IPS-NIHi7 (cell line): ENCODE data around the gene HOXA3.
A peak's percentile ranks its signal among the peaks of the same experiment; 100 is the strongest.

Experiments used
- DNase-seq: peaks from one replicate; pipeline ENCODE4 v3.0.0; 2012; ENCODE audit warnings: mixed read lengths; ENCODE audit errors: extremely low spot score

Gene HOXA3

DNA sequence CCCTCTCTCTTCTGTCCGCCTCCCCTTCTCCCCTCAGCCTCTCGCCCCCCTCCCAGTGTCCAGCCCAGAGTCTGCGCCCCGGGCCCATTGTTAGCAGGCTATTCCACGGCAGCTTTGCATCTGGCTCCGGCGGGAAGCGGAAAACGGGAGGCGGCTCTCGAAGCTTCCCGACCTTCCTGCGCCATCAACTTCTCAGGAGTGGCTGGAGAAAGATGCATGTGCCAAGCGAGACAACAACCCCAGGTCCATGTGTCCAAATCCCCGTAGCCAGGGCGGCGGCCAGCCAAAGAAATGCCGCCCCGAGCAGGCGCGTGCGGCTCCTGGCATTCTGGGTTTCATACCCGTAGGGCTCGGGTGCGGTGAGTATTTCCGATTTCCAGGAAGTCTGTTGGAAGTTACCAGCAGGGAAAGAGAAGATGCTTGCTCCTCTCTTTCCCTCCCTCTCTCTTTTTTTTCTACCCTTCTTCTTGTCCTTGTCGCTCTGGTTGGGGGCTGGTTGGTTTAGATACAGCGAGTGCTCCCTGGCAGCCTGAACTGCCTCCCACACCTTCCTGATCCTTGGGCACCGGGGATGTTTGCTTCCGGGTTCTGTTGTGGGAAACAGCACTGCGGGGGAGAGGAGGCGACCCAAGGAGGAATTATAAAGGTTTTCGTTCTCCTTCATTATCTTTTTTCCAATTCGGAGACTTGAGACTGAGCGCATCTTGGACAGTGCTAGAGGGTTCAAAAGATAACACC is 48.7 kb downstream of the HOXA3 start:
- DNase-seq: no peak

DNA sequence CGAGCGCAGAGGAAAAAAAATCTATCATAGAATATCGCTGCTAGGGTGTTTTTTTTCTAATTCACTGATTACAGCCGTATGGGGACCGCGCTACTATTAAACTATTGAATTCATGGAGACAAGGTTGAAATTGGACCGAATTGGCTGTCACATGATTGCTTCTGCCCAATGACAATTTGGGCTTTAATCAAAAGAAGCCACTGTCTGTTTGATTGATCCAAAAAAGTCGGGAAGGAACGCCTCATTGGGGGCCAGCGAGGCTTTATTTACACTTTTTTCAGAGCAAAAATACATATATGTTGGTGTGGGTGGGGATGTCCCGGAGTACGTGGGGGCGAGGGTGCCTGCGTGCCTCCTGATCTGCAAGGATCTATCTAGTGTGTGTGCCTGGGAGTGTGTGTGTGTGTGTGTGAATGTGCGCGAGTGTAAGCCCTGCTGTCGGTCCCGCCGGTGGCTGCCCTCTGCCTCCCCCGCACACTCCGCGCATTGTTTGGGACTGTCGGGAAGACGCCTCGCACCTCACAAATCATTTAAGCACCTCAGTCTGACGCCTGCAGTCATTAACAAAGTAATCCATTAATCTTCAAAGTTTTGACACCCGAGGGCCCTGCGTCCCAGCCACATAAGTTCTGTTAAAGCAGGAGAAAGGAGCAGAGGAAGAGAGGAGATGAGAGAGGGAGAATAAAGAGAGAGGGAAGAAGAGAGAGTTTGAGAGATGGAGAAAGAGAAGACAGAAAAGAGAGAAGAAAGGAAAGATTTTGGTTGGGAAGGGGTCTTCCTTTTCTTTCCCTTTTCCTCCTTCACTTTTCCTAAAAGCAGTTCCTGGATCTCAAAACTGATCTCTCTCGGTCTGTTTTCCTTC is 49.6 kb downstream of the HOXA3 start, which contains the start of gene HOXA2:
TSS of gene HOXA2 (minus strand) at position 103 of the 862 bp plus-strand sequence. CDS start 183 bp downstream, outside the sequence.
- DNase-seq: no peak

DNA sequence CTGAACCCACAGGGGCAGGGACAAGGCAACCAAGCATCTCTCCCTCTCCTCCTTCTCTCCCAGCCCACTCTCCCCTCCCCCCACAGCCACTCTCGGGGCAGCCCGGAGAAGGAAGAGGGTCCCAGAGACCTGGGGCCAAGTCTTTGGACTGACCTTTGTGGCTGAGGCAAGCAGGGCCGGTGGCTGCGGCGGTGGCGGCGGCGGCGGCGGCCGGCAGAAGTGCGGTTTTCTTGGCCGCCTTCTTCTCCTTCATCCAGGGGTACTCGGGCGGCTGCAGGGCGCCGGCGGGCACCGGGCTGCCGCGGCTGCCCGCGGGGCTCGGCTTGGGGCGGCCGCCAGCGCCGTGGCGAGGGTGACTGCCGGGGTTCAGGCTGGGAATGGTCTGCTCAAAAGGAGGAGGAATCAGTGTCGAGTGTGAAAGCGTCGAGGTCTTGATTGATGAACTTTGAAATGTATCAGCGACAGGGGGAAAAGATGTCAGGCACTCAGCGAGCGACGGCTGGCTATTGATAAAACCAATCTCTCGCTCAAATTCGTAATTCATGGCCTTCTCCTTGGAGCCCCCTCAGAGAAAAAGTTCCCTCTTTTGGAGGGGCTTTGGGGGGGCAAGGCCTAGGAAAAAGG is 50.3 kb downstream of the HOXA3 start:
- no peak for DNase-seq

DNA sequence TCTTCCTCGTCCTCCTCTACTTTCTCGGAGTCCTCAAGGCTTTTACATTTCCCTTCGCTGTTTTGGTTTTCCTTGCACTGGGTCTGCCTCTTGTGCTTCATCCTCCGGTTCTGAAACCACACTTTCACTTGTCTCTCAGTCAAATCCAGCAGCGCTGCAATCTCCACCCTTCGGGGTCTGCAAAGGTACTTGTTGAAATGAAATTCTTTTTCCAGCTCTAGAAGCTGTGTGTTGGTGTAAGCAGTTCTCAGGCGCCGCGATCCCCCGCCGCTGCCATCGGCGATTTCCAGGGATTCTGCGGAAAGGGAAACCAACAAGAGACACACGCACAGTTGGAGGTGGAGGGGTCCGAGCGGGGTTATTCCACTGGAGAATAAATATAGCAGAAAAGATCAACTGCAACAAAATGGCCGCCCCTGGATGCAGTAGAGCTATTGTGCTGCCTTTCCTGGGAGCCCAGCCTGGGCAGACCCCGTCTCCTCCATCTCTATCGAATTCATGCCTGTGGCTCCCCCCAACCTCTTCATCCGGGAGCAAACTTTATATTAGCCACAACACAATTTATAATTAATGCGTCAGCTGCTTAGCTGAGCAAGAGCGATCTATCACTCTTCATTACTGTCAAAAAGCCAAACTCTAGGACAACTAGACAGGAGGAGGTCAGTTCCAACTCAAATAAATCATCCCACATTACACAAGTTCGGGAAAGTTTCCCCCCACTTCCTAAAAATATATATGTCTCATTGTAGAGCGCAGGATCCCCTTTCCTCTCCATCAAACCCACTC is 51.0 kb downstream of the HOXA3 start:
- DNase-seq: no peak

DNA sequence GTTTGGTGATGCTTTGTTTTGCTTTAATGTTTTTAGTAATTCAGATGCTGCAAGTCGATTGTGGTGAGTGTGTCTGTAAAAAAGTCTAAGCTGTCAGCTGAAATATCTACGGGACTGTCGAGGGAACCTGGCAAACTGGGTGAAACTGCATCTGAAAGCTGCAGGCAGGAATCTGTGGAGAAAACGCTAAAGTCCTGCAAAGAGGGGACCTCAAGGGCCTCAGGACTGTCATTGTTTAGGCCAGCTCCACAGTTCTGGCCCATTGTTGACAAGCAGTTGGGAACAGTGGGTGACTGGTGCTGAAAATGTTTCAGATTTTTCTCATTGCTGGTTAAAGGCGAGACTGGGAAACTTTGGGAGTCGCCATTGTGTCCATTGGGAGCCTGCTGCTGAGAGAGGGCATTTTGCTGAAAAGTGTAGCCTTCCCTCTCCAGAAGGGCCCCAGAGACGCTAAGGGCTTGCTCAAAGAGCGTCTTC is 51.7 kb downstream of the HOXA3 start:
- no peak for DNase-seq

DNA sequence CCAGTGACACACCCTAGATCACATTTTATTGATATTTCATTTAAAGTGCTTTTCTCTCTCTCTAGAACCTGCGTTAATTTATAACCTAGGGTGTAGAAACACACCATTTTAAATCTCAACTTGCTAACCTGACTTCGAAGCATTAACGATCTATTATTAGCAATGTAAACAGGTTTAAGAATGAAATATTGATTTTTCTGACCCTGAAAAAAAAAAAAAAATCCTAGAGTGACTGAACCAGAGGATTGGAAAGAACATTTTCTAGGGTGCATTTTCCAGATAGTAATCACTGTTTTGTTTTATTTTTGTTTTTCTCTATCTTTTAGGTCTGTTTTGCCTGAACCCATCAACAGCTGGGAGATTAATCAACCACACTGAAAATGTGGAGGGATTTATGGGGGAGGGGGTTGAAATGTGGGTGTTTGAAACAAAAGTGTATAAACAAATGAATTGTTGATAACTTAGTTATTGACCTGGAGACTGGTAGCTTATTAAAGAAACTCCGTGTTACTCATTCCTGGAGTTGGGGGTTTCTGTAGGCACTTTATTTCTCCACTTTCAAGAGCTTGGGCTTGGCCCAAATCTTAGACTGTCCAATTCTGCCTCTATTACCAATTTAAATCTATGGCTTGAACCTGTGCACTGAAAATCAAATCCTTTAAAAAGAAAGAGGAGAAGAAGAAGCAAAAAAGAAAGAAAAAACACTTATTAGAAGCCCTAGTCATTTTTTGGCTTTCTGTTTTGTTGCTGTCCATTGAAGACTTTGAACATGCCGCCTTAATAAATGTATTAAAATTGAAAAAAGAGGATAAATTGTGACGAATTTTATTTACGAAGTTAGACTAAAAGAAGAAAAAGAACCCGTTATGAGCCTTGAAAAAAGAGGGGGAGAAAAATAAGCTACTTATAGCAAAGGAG is 52.7 kb downstream of the HOXA3 start:
- DNase-seq: no peak

DNA sequence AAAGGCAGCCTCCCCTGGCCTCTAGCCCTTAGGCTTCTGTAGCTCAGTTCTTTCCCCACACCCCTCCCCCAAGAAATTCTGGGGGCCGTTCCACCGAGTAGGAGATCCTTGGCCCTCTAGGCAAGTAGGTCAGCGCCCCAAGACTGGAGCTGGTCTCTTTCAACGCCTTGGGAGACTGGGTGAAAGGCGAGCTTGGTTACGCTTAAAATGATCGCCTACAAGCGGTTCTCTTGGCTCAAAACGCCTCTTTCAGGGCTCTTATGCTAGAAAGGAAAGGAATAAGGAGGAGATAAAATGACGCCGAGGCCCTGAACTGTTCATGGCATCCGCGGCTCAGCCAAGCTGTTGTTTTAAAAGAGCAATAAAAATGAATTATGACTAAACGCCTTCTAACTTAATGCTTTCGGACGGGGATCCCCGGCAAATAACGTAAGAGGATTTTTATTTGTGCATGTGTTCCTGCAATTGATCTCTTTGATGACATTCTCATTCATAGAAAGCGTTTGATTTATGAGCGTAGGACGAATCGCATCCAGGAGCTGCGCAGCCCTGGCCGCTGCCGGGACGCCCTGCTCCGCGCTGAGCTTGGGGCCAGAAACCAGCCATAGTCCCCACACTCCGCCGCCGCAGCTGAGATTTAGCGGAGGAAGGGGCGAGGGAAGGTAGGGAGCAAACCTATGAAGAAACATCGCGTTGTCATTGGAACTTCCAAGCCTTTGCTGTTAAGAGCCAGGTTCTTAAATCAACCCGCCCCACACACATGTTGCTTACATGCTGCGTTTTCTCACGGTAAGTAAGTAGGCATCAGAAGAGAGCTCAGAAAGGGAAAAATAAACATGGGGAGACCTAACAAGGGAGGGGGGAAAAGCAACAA is 53.6 kb downstream of the HOXA3 start:
- DNase-seq: no peak

DNA sequence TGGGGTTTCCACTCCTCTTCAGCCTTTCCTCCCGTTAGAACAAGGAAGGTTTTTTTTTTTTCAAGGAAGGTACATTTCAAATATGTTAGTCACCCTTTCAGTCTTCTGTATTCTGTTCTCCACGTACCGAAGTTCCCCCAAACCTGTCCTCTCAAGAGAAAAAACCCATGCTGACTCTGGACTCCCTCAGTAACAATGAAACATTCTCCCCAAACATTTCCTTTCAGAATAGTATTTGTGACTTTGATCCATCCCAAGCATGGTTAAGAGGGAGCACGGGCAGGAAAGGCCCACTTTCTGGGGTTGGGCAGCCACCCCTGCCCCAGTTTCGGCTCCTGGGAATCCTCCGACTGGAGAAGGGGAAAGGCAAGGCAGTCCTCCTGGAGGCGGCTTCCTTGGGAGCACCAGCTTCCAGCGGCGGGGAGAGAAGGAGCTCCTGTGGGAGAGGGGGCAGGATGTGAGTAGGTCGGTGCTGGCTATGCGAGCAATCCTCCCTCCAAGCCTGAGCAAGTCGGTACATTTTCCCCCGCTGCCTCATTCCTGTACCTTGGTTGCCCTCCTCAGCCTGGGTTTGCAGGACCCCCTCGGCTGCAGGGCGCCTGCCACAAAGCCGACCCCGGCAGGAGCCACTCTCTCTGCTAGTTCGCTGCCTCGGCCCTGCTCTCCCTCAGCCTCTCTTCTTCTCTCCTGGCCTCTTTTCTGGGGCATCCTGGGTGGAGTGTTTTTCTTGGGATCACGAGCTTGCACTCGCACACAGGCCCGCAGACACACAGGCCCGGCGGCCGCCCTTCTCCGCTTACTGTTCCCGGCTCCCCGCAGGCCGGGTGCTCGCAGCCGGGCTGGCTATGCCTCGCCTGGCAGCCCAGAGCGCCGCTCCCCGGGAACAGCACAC is 54.5 kb downstream of the HOXA3 start:
- DNase-seq: no peak

DNA sequence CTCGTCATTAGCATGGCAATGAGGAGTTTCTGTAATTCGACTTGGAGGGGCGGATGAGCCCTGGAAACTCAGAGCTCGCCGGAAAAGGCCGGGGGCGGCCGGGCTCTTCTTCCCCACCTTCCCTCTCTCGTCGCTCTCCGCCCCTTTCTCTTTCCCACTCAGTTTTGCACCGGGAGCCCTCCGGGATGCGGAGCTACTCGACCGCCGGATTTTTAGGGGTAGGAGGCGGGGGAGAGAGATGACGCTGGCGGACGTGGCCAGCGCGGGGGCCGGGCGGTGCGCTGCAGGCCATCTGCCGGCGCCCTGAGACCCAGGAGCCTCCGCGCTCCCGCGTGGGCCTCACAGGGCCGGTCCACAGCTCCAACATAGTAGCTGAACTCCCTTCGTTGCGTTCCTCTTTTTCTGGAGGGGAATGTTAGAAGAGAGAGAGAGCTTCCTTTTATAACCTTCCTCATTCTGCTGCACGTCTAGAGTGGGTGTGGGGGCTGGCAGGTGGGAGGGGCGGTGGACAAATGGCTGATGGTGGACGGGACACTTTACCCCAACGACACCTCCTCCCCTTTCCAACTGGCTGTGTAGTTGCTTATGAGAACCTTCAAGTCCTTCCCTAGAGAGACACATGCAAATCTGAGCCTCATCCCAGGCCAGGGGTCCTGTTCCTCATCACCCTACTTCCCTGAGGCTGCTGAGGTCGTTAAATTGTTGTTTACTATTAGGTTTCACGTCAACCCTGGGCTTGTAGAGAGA is 55.4 kb downstream of the HOXA3 start:
- DNase-seq: no peak

DNA sequence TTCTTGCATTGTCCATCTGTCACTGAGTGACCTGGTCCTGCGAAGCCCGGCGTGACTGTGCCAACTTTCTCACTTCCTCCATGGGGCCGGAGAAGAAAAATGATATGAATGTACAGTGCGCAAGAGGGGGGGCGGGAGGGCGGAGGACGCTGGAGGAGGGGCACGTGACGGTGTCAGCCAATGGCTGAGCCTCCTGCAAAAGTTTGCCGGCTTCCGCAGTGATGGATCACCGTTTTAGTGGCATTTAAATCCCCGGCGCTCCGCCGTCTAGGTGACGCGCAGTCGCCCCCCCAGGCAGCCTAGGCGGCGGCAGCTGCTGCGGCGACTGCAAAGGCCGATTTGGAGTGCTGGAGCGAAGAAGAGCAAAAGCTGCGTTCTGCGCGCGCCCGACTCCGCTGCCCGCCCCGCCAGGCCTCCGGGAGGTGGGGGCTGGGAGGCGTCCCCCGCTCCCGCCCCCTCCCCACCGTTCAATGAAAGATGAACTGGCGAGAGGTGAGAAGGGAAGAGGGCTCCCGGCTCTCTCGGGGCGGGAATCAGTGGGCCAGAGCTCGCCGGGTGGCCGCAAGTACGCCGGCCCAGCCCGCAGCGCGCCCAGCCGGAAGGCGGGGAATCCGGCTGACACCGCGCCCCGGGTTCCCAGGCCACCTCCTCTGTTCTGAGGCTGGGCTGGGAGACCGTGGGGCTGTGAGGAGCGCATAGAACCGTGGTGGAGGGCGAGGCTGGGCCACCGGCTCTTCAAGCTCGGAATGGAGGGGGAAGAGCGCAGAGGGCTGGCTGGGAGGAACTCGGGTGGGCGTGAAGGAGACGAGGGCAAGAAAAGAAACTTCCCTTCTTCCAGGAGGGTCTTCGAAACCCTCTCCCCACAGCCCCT is 56.3 kb downstream of the HOXA3 start, which contains the start of gene HOXA1:
TSS of gene HOXA1 (minus strand) at position 104 of the 871 bp plus-strand sequence. CDS start at position 16, 88 bp downstream.
- DNase-seq: peak; percentile 79

DNA sequence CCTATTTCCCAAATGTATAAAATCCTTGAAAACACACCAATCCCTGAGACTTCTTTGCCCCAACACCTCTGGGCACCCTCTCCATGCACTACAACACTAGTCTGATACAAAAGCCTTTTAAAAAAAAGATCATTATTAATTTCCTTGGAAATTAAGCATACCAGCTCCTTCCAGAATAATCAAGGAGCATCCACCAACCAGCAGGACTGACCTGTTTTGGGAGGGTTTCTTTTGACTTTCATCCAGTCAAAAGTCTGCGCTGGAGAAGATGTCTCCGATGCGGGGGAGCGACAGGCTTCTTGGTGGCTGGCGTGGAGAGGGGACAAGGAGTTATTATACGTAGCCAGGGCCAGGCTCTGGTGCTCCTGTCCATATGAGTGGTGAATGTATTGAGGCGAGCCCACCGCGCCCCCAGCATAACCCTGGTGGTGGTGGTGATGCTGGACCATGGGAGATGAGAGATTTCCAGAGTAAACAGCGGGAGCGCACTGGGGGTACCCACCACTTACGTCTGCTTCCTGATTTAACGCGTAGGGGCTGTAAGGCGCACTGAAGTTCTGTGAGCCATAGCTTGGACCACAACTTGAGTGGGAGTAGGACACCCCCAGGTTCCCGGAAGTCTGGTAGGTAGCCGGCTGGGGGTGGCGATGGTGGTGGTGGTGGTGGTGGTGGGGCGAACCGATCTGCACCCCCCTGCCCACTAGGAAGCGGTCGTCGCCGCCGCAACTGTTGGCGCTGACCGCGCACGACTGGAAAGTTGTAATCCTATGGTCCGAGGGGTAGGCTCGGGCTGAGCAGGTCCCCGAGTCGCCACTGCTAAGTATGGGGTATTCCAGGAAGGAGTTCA is 57.1 kb downstream of the HOXA3 start:
- DNase-seq: no peak

DNA sequence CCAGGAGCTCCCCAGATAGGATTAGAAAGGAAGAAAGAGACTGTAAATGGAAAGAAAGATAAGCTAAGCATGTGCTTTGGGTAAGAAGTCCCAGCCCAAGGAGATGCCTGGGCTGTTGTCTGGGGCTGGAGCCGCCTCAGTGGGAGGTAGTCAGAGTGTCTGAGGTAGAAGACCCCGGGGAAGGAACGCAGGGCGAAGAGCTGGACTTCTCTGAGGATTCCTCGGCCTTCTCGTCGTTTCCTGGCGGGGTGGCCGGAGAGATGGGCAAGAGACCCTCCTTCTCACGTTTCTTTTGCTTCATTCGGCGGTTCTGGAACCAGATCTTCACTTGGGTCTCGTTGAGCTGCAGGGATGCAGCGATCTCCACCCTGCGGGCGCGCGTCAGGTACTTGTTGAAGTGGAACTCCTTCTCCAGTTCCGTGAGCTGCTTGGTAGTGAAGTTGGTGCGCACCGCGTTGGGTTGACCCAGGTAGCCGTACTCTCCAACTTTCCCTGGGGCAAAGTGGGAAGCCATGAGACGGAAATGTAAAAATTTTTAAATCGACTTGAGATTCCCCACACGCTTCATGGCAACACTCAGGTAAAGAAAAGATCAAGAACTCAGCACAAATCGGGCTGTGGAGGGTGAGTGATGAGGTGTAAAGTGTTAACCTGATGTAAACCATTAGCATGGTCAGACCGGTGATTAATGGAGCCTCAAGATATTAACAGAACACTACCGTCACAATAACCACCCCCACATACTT is 57.9 kb downstream of the HOXA3 start:
- DNase-seq: no peak

DNA sequence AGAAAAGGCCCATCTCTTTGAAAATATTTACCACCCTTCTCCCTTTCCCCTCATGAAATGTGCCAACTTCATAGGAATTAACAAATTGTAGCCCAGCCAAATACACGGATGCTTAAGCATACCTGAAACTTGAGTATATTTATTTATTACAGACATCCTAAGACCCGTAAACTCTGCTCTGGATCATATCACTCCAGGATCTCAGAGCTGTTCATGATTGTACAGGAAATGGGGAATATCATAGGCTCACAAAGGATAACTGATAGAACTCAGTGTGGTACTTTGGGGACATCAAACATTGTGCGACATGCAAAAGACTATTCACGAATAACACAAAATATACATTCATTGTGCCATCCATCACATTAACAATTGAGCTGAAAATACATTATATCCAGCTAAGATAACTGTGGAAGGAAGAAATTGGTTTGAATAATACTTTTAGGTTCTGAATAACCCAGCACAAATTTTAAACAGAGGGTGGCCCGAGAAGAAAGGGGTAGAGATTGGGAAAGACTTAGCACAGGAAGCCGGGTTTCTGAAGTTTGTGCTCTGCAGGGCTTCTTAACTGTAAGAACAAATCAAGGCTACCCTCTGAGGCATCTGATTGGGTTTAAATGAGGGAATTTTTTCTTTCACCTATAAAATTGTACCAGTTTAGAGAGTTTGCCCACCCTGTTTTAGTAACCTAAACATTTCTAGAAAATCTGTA is 59.0 kb downstream of the HOXA3 start:
- no peak for DNase-seq

DNA sequence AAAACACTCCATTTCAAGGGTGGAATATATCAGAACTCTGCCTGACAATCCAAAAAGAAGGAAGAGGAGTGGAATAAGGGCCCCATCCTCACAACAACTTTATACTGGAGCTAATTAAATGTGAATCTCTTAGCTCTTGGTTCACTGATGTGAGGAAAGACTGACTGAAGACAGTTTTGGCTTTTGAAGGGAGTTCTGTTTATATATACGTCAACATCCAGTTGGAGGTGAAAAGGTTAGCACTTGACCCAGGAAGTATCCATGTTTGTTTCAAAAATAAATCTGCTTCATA is 59.6 kb downstream of the HOXA3 start:
- no peak for DNase-seq
